CD8-positive, alpha-beta memory T cell (primary cell): ENCODE measurements around the gene RPRD1A. TPM values are rescaled to one million over a fixed set of nuclear protein-coding genes. Genes with fewer than 3 reads are reported as not detected.
"Not testable (repeated sequence)": the region's sequence is repeated elsewhere in the genome, so short reads cannot be mapped to it uniquely, and the experiment has no call there.

Source experiments
- CTCF ChIA-PET: fragments of 350-600 bp; sonication (Branson Sonifier 250); formaldehyde crosslinking; loops from one replicate; lab custom pipeline; 2021; ENCODE audit warnings: antibody characterized with exemption; lab: Charles Lee
- POLR2A ChIA-PET: fragments of 350-600 bp; sonication (Branson Sonifier 250); formaldehyde crosslinking; loops from one replicate; lab custom pipeline; 2021; ENCODE audit warnings: antibody characterized with exemption; lab: Charles Lee
- DNase-seq, 5 donors: peaks; one replicate each; pipeline versions ENCODE4 v3.0.0 to v3.0.0-alpha.2; 2020 to 2022; ENCODE audit warnings: mixed read lengths in 1 of 5
- H3K27ac ChIP-seq: one replicate; pipeline ENCODE4 v1.7.0; 2013; ENCODE audit warnings: low read depth, mild to moderate bottlenecking, low read length, moderate library complexity
- H3K27me3 ChIP-seq: 2 replicates; pipeline ENCODE4 v1.7.0; 2013; ENCODE audit warnings: low read length, mild to moderate bottlenecking; ENCODE audit not compliant: insufficient read depth, poor library complexity, severe bottlenecking
- H3K36me3 ChIP-seq: 2 replicates; pipeline ENCODE4 v1.7.0; 2013; ENCODE audit warnings: mild to moderate bottlenecking, low read length, moderate library complexity; ENCODE audit not compliant: insufficient read depth
- H3K4me1 ChIP-seq: 2 replicates; pipeline ENCODE4 v1.7.0; 2013; ENCODE audit warnings: mild to moderate bottlenecking, low read length, moderate library complexity; ENCODE audit not compliant: insufficient read depth
- H3K4me3 ChIP-seq: 2 replicates; pipeline ENCODE4 v1.7.0; 2013; ENCODE audit warnings: mild to moderate bottlenecking, low read length
- H3K9me3 ChIP-seq: 2 replicates; pipeline ENCODE4 v1.7.0; 2013; ENCODE audit warnings: mild to moderate bottlenecking, low read length
- H3K27ac Mint-ChIP-seq, 8 donors: one replicate each; pipeline ENCODE4 v1.8.0; 2020 to 2021; ENCODE audit warnings: mixed read lengths in 8 of 8, mild to moderate bottlenecking in 6 of 8, inconsistent platforms in 3 of 8, moderate library complexity in 3 of 8
- H3K27me3 Mint-ChIP-seq, 2 donors: one replicate each; pipeline ENCODE4 v1.8.0; 2020 to 2021; ENCODE audit warnings: mixed read lengths in 2 of 2, mild to moderate bottlenecking in 1 of 2, moderate library complexity in 1 of 2
- H3K36me3 Mint-ChIP-seq, 3 donors: one replicate each; pipeline ENCODE4 v1.8.0; 2020 to 2021; ENCODE audit warnings: mixed read lengths in 3 of 3, inconsistent platforms in 1 of 3, mild to moderate bottlenecking in 1 of 3
- H3K4me1 Mint-ChIP-seq, 3 donors: one replicate each; pipeline ENCODE4 v1.8.0; 2020 to 2021; ENCODE audit warnings: mixed read lengths in 3 of 3, inconsistent platforms in 1 of 3, mild to moderate bottlenecking in 1 of 3
- H3K4me3 Mint-ChIP-seq, 7 donors: one replicate each; pipeline ENCODE4 v1.8.0; 2020 to 2021; ENCODE audit warnings: mixed read lengths in 7 of 7, mild to moderate bottlenecking in 6 of 7, moderate library complexity in 4 of 7, inconsistent platforms in 2 of 7
- H3K9me3 Mint-ChIP-seq, 5 donors: one replicate each; pipeline ENCODE4 v1.8.0; 2020 to 2022; ENCODE audit warnings: mixed read lengths in 5 of 5, mild to moderate bottlenecking in 3 of 5, moderate library complexity in 2 of 5, inconsistent platforms in 1 of 5
- polyA plus RNA-seq: library from polyadenylated mRNA; unstranded; fragments of 300-500 nt; fragmentation: Illumina TruSeq; gene quantifications from one replicate; pipeline ENCODE4 v1.2.3, GENCODE V29; 2021
- total RNA-seq, 2 experiments: library from RNA; stranded (reverse); gene quantifications; one replicate each; pipeline ENCODE4 v1.2.3, GENCODE V29; 2021

The RPRD1A gene
- total and polyA plus RNA-seq, 3 experiments from 2014 or later, result 8.7 to 23.5 (median 22.0) TPM

- POLR2A ChIA-PET, result no interaction called here
- H3K4me1 ChIP-seq, result no peaks in the 10 kb centered on the region
- CTCF ChIA-PET, result no interaction called here
- Mint-ChIP-seq H3K9me3 (no peaks in the 10 kb centered on the region), H3K36me3 (peaks cover 0 to 43% (median 17%) of the 10 kb centered on the region in 3 donors), H3K4me1 (peaks cover 0 to 5% (median 0%) of the 10 kb centered on the region in 3 donors), H3K27me3 (no peaks in the 10 kb centered on the region), H3K4me3 (no peak overlapping the region), H3K27ac (peak overlapping the region in 2 of 8 donors; percentile 2 to 12)
- H3K4me3 ChIP-seq, result no peak overlapping the region
- DNase-seq, result no peak
- no peaks in the 10 kb centered on the region for H3K27me3 ChIP-seq
- no peak overlapping the region for H3K27ac ChIP-seq
- H3K36me3 ChIP-seq, result peaks cover 9% of the 10 kb centered on the region
- no peaks in the 10 kb centered on the region for H3K9me3 ChIP-seq
Measured at GRCh38 chr18:36025025-36025424, 42.3 kb downstream of the RPRD1A start.

GRCh38 chr18:36024241-36024640 lies 43.1 kb downstream of the RPRD1A start:
- DNase-seq, H3K27me3 ChIP-seq, H3K36me3 ChIP-seq, H3K4me1 Mint-ChIP-seq, POLR2A ChIA-PET, H3K27me3 Mint-ChIP-seq, H3K9me3 ChIP-seq, H3K9me3 Mint-ChIP-seq, H3K27ac ChIP-seq, H3K4me3 Mint-ChIP-seq, H3K4me3 ChIP-seq, CTCF ChIA-PET, H3K4me1 ChIP-seq: not testable (repeated sequence)
- H3K27ac Mint-ChIP-seq, result peak overlapping the region in 1 of 8 donors; percentile 75
- peaks cover 0 to 39% (median 17%) of the 10 kb centered on the region in 3 donors for H3K36me3 Mint-ChIP-seq

DNA sequence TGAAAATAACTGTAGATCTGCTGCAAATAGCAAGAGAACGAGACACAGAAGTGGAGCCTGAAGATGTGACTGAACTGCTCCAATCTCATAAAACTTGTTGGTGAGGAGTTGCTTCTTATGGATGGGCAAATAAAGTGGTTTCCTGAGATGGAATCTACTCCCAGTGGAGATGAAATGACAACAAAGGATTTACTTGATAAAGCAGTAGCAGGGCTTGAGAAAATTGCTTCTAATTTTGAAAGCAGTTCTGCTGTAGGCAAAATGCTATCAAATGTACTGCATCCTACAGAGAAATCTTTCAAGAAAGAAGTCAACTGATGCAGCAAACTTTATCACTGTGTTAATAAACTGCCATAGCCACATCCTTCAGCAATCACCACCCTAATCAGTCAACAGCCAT lies 44.0 kb downstream of the RPRD1A start:
- Histone ChIP-seq H3K4me3 (no peak overlapping the region), H3K27me3 (no peaks in the 10 kb centered on the region), H3K36me3 (no peaks in the 10 kb centered on the region), H3K4me1 (no peaks in the 10 kb centered on the region), H3K27ac (no peak overlapping the region), H3K9me3 (no peaks in the 10 kb centered on the region)
- ChIA-PET POLR2A (no interaction called here), CTCF (no interaction called here)
- Mint-ChIP-seq H3K36me3 (peaks cover 0 to 30% (median 15%) of the 10 kb centered on the region in 3 donors), H3K27me3 (no peaks in the 10 kb centered on the region), H3K27ac (peak overlapping the region in 2 of 8 donors; percentile 12 to 44), H3K4me1 (no peaks in the 10 kb centered on the region), H3K9me3 (no peaks in the 10 kb centered on the region), H3K4me3 (no peak overlapping the region)
- no peak for DNase-seq

- ChIA-PET POLR2A (no interaction called here), CTCF (interaction anchor here (1.5 to 7.0 kb wide), 2 partner anchors 19 to 263 kb away, joined by 3 to 82 read pairs; no protein-coding TSS in a partner anchor)
- no peaks in the 10 kb centered on the region for H3K27me3 Mint-ChIP-seq
- peak overlapping the region in 2 of 8 donors; percentile 23 to 24 for H3K27ac Mint-ChIP-seq
- no peak for DNase-seq
- no peak overlapping the region for H3K27ac ChIP-seq
- H3K9me3 ChIP-seq, result no peaks in the 10 kb centered on the region
- H3K4me3 ChIP-seq, result no peak overlapping the region
- H3K36me3 Mint-ChIP-seq, result peaks cover 0 to 10% (median 3%) of the 10 kb centered on the region in 3 donors
- no peaks in the 10 kb centered on the region for H3K4me1 ChIP-seq
- no peaks in the 10 kb centered on the region for H3K27me3 ChIP-seq
- H3K36me3 ChIP-seq, result no peaks in the 10 kb centered on the region
- peaks cover 0 to 5% (median 4%) of the 10 kb centered on the region in 3 donors for H3K4me1 Mint-ChIP-seq
- H3K4me3 Mint-ChIP-seq, result no peak overlapping the region
- H3K9me3 Mint-ChIP-seq, result no peaks in the 10 kb centered on the region
Measured at GRCh38 chr18:36020174-36020711, 47.1 kb downstream of the RPRD1A start.

- no peaks in the 10 kb centered on the region for H3K27me3 Mint-ChIP-seq
- no peaks in the 10 kb centered on the region for H3K9me3 Mint-ChIP-seq
- ChIA-PET POLR2A (no interaction called here), CTCF (interaction anchor here (0.8 to 7.0 kb wide), 16 partner anchors 10 to 271 kb away, joined by 3 to 82 read pairs (median 4); partner anchors contain the start of genes RMP24 and SLC39A6)
- peaks cover 0 to 5% (median 4%) of the 10 kb centered on the region in 3 donors for H3K4me1 Mint-ChIP-seq
- H3K4me3 Mint-ChIP-seq, result no peak overlapping the region
- H3K9me3 ChIP-seq, result no peaks in the 10 kb centered on the region
- DNase-seq, result no peak
- H3K4me3 ChIP-seq, result no peak overlapping the region
- H3K36me3 Mint-ChIP-seq, result peaks cover 0 to 3% (median 0%) of the 10 kb centered on the region in 3 donors
- no peak overlapping the region for H3K27ac Mint-ChIP-seq
- no peaks in the 10 kb centered on the region for H3K4me1 ChIP-seq
- H3K27me3 ChIP-seq, result no peaks in the 10 kb centered on the region
- no peak overlapping the region for H3K27ac ChIP-seq
- H3K36me3 ChIP-seq, result no peaks in the 10 kb centered on the region
Measured at GRCh38 chr18:36017232-36017631, 50.1 kb downstream of the RPRD1A start.

GRCh38 chr18:36015629-36016028 lies 51.7 kb downstream of the RPRD1A start:
- Mint-ChIP-seq H3K27me3 (no peaks in the 10 kb centered on the region), H3K36me3 (peaks cover 0 to 3% (median 0%) of the 10 kb centered on the region in 3 donors), H3K27ac (no peak overlapping the region), H3K4me1 (peaks cover 0 to 5% (median 4%) of the 10 kb centered on the region in 3 donors), H3K9me3 (no peaks in the 10 kb centered on the region), H3K4me3 (no peak overlapping the region)
- ChIA-PET CTCF (interaction anchor here (7.0 kb wide), 1 partner anchor 268 kb away, joined by 82 read pairs; no protein-coding TSS in a partner anchor), POLR2A (no interaction called here)
- Histone ChIP-seq H3K27me3 (no peaks in the 10 kb centered on the region), H3K27ac (no peak overlapping the region), H3K4me3 (no peak overlapping the region), H3K36me3 (no peaks in the 10 kb centered on the region), H3K4me1 (no peaks in the 10 kb centered on the region), H3K9me3 (no peaks in the 10 kb centered on the region)
- no peak for DNase-seq

DNA sequence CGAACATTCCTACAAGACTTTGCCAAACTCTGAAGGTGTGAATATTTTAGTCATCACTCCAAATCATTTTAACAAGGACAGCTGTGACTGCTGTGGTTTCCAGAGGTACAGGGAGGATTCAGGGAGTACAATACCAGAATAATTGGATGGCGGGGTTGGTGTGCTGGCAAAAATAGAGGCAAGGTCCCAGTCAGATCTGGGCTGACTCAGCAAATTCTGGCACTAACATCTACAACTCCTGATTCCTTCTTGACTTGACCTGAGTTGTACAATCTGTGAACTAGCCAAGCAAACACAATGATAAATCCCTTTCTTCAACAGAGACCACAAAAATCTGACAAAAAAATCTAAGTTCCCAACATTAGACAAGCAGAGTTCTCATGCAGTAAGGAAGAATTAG lies 54.5 kb downstream of the RPRD1A start:
- Histone ChIP-seq H3K4me1 (no peaks in the 10 kb centered on the region), H3K4me3 (no peak overlapping the region), H3K36me3 (no peaks in the 10 kb centered on the region), H3K27me3 (no peaks in the 10 kb centered on the region), H3K9me3 (no peaks in the 10 kb centered on the region), H3K27ac (no peak overlapping the region)
- H3K4me3 Mint-ChIP-seq, result no peak overlapping the region
- H3K36me3 Mint-ChIP-seq, result peaks cover 0 to 2% (median 0%) of the 10 kb centered on the region in 3 donors
- no peaks in the 10 kb centered on the region for H3K27me3 Mint-ChIP-seq
- no peaks in the 10 kb centered on the region for H3K9me3 Mint-ChIP-seq
- ChIA-PET CTCF (no interaction called here), POLR2A (no interaction called here)
- no peak for DNase-seq
- H3K4me1 Mint-ChIP-seq, result peaks cover 0 to 5% (median 4%) of the 10 kb centered on the region in 3 donors
- peak overlapping the region in 1 of 8 donors; percentile 42 for H3K27ac Mint-ChIP-seq

DNA sequence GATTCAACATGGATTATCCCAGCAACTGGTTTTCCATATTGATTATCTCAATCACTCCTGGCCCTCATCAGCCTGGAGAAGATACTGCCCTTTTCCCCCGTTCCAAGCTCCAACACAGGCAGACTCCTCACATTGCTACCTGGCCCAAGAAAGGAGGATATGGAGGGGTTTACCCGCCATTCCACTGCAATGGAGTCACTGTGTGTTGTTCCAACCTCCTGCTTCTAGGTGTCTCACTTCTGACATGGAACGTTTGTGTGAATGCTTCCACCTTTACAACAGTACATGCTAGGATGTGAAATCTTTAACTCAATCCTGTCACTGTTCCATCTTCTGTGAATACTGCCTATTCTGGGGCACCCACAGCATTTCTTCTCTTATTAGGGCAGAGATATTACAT lies 58.1 kb downstream of the RPRD1A start:
- Histone ChIP-seq H3K27ac (no peak overlapping the region), H3K27me3 (no peaks in the 10 kb centered on the region), H3K4me3 (no peak overlapping the region), H3K36me3 (no peaks in the 10 kb centered on the region), H3K4me1 (no peaks in the 10 kb centered on the region), H3K9me3 (no peaks in the 10 kb centered on the region)
- Mint-ChIP-seq H3K9me3 (no peaks in the 10 kb centered on the region), H3K4me1 (no peaks in the 10 kb centered on the region), H3K4me3 (no peak overlapping the region), H3K27ac (no peak overlapping the region), H3K27me3 (no peaks in the 10 kb centered on the region), H3K36me3 (peaks cover 0 to 2% (median 0%) of the 10 kb centered on the region in 3 donors)
- no peak for DNase-seq
- ChIA-PET CTCF (no interaction called here), POLR2A (no interaction called here)
